ENCODE results near the gene CBFA2T3.

Gene CBFA2T3

DNA sequence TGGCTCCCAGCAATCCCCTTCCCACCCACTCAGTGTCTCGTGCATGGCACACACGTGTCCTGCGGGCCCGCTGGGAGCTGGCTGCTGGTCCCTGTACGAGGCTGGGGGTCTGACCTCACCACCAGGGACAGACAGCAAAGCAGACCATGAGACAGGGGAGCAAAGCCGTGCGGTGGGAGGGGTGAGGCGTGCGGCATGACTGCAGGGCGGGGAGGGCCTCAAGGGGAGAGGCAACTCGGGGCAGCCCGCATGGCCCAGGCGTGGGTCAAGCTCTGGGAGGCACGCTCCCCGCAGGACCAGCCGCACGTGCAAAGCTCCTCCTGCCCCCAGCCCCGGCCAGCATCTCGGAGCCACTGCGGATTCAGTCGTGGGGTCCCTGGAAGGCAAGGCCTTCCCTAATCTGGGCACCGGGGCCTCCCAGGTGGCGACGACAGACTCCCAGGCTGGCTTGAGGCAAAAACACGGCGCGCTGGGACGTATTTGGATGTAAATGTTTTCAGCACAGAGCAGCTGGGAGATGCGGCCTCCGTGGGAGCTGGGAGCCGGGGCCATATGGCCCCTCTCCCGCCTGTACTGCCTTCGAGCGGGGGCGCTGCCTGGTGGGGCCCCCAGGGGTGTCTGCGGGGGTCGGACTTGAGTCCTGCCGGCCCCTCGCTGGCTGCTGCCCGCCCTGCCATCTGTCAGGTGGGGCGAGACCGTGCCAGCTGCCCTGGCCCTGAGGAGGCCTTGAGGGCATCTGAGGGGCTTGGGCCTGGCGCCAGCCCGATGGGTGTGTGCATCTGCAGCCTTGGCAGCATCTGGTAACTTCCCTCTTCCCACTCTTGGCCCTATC, 12.2 kb upstream of the CBFA2T3 start:
- H3K4me3 ChIP-seq (ENCODE audit: control insufficient read depth, low read depth, low read length), result no peak overlapping the region
- TF ChIP-seq, protein P1, sequence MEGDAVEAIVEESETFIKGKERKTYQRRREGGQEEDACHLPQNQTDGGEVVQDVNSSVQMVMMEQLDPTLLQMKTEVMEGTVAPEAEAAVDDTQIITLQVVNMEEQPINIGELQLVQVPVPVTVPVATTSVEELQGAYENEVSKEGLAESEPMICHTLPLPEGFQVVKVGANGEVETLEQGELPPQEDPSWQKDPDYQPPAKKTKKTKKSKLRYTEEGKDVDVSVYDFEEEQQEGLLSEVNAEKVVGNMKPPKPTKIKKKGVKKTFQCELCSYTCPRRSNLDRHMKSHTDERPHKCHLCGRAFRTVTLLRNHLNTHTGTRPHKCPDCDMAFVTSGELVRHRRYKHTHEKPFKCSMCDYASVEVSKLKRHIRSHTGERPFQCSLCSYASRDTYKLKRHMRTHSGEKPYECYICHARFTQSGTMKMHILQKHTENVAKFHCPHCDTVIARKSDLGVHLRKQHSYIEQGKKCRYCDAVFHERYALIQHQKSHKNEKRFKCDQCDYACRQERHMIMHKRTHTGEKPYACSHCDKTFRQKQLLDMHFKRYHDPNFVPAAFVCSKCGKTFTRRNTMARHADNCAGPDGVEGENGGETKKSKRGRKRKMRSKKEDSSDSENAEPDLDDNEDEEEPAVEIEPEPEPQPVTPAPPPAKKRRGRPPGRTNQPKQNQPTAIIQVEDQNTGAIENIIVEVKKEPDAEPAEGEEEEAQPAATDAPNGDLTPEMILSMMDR (conservative IDR thresholded peaks at IDR 0.05; ENCODE audit: control insufficient read depth, insufficient read depth, low read depth, low read length), result no peak
- DNase-seq (ENCODE audit: low read depth), result no peak

DNA sequence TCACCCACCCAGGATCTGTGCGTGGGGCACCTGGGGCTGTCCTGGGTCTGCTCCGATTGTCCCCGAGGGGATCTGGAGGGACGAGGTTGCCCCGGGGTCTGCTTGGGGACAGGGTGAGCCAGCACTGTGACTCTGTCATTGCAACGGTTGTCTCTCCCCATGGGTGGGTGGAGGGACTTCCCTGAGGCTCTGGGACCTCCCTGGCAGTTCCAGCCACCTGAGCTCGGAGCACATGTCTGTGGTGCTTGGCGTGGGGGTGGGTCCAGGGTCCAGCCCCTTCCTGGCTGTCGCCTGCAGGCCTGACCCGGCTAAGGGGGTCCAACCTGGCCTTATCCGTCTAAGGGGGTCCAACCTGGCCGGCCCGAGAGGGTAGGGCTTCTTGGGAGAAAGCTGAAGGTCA, 8.5 kb upstream of the CBFA2T3 start:
- TF ChIP-seq, protein P1 (conservative IDR thresholded peaks at IDR 0.05; ENCODE audit: control insufficient read depth, insufficient read depth, low read depth, low read length), result no peak
- no peak for DNase-seq (ENCODE audit: low read depth)
- no peak overlapping the region for H3K4me3 ChIP-seq (ENCODE audit: control insufficient read depth, low read depth, low read length)

DNA sequence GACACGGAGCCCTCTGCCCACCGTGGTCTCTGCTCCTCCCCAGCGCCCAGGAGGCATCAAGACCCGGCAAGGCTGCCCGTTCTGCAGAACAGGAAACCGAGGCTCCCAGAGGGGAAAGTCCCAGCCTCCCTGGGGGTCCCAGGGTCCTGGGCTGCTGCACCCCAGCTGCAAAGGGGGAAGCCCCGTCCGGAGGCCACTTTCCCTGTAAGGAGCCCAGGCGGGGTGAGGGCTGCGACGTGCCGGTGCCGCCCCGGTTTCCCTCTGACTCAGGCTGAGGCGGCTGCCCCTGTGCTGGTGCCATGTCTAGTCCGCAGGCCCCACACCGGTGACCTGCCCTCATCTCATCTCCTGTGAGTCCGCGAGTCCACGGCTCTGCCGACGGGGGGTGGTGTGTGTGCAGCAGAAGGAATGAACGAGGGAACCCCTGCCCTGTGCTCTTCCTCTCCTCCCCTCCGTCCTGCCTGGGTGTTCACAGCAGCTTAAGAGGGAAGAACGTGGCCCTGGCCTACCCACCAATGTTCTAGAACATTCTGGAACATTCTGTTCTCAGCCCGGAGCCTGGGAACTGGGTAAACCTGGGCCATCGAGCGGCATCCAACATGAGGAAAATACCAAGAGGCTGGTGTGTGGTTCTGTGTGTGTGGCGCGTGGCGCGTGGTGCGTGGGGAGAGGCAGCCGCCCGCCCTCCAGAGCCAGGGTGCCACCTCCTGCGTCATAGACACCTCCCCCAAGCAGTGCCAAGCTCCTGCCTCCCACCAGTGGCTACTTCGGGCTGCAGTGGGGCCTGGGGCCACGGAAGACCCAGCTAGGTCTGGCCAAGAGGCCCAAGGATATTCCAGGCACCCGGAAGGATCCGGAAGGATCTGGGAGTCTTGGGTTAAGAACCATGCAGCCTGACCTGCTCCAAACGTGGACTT, 7.0 kb upstream of the CBFA2T3 start:
- TF ChIP-seq, protein P1 (conservative IDR thresholded peaks at IDR 0.05; ENCODE audit: control insufficient read depth, insufficient read depth, low read depth, low read length), result no peak
- H3K4me3 ChIP-seq (ENCODE audit: control insufficient read depth, low read depth, low read length), result no peak overlapping the region
- DNase-seq (ENCODE audit: low read depth), result no peak

DNA sequence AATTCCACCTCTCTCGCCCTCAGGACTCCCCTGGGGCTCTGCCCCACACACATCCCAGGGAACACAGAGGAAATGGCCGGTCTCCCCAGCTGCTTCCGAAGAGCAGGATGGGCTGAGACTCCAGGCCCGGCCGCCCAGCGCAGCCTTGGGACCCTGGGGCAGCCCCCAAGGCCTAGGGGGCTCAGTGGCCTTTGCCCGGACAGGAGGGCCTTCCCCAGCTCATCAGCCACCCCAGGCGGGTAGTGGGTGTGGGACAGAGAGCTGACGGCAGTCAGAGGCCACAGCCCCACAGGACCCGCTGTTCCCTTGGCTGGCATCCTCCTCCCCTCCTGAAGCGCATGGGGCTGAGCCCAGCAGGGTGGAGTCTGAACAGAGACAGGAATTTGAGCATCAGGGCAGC, 6.2 kb upstream of the CBFA2T3 start:
- no peak for DNase-seq (ENCODE audit: low read depth)

DNA sequence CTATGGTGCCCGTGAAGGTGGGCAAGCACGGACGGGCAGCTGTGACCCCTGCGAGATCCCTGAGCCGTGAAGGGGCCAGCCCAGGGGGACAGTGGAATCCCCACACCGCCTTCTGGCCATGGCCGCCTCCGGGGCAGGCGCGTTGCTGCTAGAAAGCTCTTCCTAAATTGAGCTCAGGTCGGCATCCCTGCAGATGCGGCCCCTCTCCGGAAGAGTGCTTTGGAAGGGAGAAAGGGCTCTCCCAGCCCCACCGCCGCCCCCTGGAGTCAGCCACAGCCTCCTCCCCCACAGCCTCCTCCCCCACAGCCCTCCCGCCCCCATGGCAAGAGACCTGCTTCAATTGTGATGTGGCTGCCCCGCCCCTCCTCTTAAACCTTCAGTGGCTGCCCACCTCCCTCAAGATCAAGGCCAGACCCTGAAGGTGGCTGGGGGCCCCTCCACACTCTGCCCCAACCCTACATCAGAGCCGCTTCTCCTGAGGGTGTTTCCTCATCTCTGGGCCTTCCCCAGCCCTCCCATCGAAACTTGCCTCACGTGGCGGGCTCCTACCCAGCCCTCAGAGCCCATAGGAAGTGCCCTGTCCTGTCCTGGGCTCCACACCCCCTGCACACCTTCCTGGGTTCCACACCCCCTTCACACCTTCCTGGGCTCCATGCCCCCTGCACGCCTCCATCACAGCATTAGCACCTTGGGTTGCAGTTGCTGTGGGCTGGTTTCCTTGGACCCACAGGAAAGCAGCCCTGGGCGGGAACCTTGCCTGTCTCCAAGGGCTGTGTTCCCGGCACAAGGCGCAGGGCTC, 5.5 kb upstream of the CBFA2T3 start:
- TF ChIP-seq, protein P1 (conservative IDR thresholded peaks at IDR 0.05; ENCODE audit: control insufficient read depth, insufficient read depth, low read depth, low read length), result no peak
- no peak for DNase-seq (ENCODE audit: low read depth)
- H3K4me3 ChIP-seq (ENCODE audit: control insufficient read depth, low read depth, low read length), result no peak overlapping the region

More for the DNA sequence above, 6.2 kb upstream of the CBFA2T3 start:
- H3K4me3 ChIP-seq (ENCODE audit: control insufficient read depth, low read depth, low read length), result no peak overlapping the region
- TF ChIP-seq, protein P1 (conservative IDR thresholded peaks at IDR 0.05; ENCODE audit: control insufficient read depth, insufficient read depth, low read depth, low read length), result no peak

DNA sequence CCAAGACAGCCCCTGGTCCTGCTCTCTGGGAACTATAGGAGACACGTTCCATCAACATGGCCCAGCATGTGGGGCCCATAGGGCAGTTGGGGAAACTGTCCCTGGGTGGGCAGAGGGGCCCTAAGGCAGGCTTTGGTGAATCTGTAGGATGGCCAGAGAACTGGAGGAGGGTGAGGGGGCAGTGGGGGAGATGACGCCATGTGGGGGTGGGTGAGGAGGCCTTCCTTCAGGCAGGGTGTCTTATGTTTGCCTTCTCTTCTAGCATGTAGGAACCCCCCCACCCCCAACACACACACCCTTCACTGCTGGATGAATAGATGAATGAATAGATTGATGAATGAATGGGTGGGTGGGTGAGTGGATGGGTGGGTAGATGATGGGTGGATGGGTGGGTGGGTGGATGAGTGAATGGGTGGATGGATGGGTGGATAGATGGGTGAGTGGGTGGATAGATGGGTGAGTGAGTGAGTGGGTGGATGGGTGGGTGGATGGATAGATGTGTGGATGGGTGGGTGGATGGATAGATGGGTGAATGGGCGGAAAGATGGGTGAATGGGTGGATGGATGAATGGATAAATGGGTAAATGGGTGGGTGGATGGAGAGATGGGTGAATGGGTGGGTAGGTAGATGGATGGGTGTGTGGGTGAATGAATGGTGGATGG, 2.5 kb upstream of the CBFA2T3 start:
- no peak overlapping the region for H3K4me3 ChIP-seq (ENCODE audit: control insufficient read depth, low read depth, low read length)
- TF ChIP-seq, protein P1 (conservative IDR thresholded peaks at IDR 0.05; ENCODE audit: control insufficient read depth, insufficient read depth, low read depth, low read length), result no peak
- DNase-seq (ENCODE audit: low read depth), result no peak
